GM12878 (cell line): Measurements from ENCODE around the gene TMEM126A. TPM values are rescaled to one million over a fixed set of nuclear protein-coding genes. Genes with fewer than 3 reads are reported as not detected.

Experiments used
- ATAC-seq: fragments of 200-7000 bp; cut with Tn5 transposase; 3 replicates; pipeline ENCODE4 v1.9.1; 2020; ENCODE audit warnings: mild to moderate bottlenecking, moderate library complexity
- BruUV-seq: library from RNA; stranded (reverse); fragments of 400-500 nt; replicated peaks from 2 replicates; lab custom pipeline; 2021; lab: Mats Ljungman, UMichigan
- CTCF ChIA-PET: fragments of 300-600 bp; sonication (Branson Sonifier 250); formaldehyde crosslinking; extraction: SDS; loops from one replicate; lab custom pipeline; 2021; ENCODE audit warnings: inconsistent platforms; lab: Yijun Ruan, JAX
- POLR2A ChIA-PET: fragments of 350-600 bp; formaldehyde crosslinking; extraction: SDS; loops from one replicate; lab custom pipeline; 2021; ENCODE audit warnings: inconsistent platforms; lab: Charles Lee
- RAD21 ChIA-PET: fragments of 300-600 bp; sonication (Branson Sonifier 250); formaldehyde crosslinking; loops from one replicate; lab custom pipeline; 2023; ENCODE audit warnings: antibody characterized with exemption; ENCODE audit not compliant: unreplicated experiment; lab: Charles Lee
- SMC1A ChIA-PET: fragments of 300-600 bp; sonication (Branson Sonifier 250); formaldehyde crosslinking; loops from one replicate; lab custom pipeline; 2023; ENCODE audit not compliant: unreplicated experiment, uncharacterized antibody; lab: Charles Lee
- DNase-seq: peaks from one replicate; pipeline ENCODE4 v3.0.0-alpha.2; 2011; ENCODE audit warnings: low read depth, low spot score
- FAIRE-seq: peaks from 3 replicates; lab custom pipeline; 2011; peaks lifted over from hg19 to GRCh38; lab: Jason Lieb, UNC
- H2AFZ ChIP-seq: 2 replicates; pipeline ENCODE4 v1.6.0; 2011; ENCODE audit warnings: low read depth, low read length, control low read depth; ENCODE audit not compliant: control insufficient read depth
- H3K27ac ChIP-seq: 2 replicates; pipeline ENCODE4 v1.5.1; 2011; ENCODE audit warnings: control low read depth; ENCODE audit not compliant: control insufficient read depth, insufficient read depth
- H3K27me3 ChIP-seq, 2 experiments: replicated peaks in 1 of 2; 2 replicates each; pipeline versions ENCODE4 v1.6.0 to v1.6.1; 2011; ENCODE audit warnings: low read length in 1 of 2; ENCODE audit not compliant: control insufficient read depth in 2 of 2, insufficient read depth in 2 of 2
- H3K36me3 ChIP-seq, 2 experiments: 2 replicates each; pipeline ENCODE4 v1.5.1; 2011; ENCODE audit warnings: low read length in 1 of 2; ENCODE audit not compliant: control insufficient read depth in 2 of 2, insufficient read depth in 2 of 2
- H3K4me1 ChIP-seq: 2 replicates; pipeline ENCODE4 v1.6.1; 2011; ENCODE audit warnings: mild to moderate bottlenecking, low read length, moderate library complexity, mixed read lengths; ENCODE audit not compliant: control insufficient read depth, insufficient read depth
- H3K4me2 ChIP-seq: 2 replicates; pipeline ENCODE4 v1.6.0; 2011; ENCODE audit warnings: control low read depth; ENCODE audit not compliant: control insufficient read depth, insufficient read depth
- H3K4me3 ChIP-seq: fragments of 200-600 bp; sonication (generic); 2 replicates; pipeline ENCODE4 v1.5.1; 2016
- H3K79me2 ChIP-seq: 2 replicates; pipeline ENCODE4 v1.6.0; 2011; ENCODE audit warnings: low read length; ENCODE audit not compliant: control insufficient read depth, insufficient read depth
- H3K9ac ChIP-seq: 2 replicates; pipeline ENCODE4 v1.8.0; 2011; ENCODE audit warnings: low read length, control low read depth, mixed read lengths; ENCODE audit not compliant: control insufficient read depth, insufficient read depth
- H3K9me3 ChIP-seq: replicated peaks from 3 replicates; pipeline ENCODE4 v1.5.1; 2011; ENCODE audit warnings: mild to moderate bottlenecking, low read length; ENCODE audit not compliant: control insufficient read depth, insufficient read depth
- H4K20me1 ChIP-seq: 2 replicates; pipeline ENCODE4 v1.6.0; 2011; ENCODE audit not compliant: control insufficient read depth, insufficient read depth
- POU2F2 ChIP-seq: IDR thresholded peaks from 3 replicates; pipeline ENCODE4 v1.6.1; 2011; ENCODE audit warnings: low read depth, mild to moderate bottlenecking, low read length, borderline replicate concordance
- USF2 ChIP-seq: IDR thresholded peaks from 2 replicates; pipeline ENCODE4 v1.6.1; 2011; ENCODE audit warnings: low read depth, low read length, improper control_type of control experiment, borderline replicate concordance
- WGBS: methylation state at CpG from one replicate; pipeline ENCODE4 v1.1.6; 2016; ENCODE audit warnings: low lambda C conversion rate; ENCODE audit not compliant: insufficient replicate concordance, insufficient coverage; ENCODE audit errors: missing lambda C conversion rate; 5-methylcytosine and 5-hydroxymethylcytosine counted together
- in situ Hi-C: fragments of 300-500 bp; cut with MboI; formaldehyde crosslinking; loops from 9 replicates; pipeline ENCODE4 v1.14.3; 2018; ENCODE audit warnings: mixed read lengths
- intact Hi-C: fragments of 100-400 bp; cut with micrococcal nuclease; formaldehyde crosslinking; loops from one replicate; pipeline ENCODE4 v1.14.2; 2022; ENCODE audit not compliant: unreplicated experiment
- polyA plus RNA-seq, 11 experiments: library from polyadenylated mRNA; depleted of rRNA in 4 of 11; unstranded in 6 of 11; stranded (reverse) in 5 of 11; fragments of >200 nt; fragmentation: Nextera tagmentation in 4 of 11; fragmentation: Illumina TruSeq in 1 of 11; extraction: Ambion mirVana in 4 of 11; extraction: Trizol in 1 of 11; gene quantifications; 1 replicate in 1 of 11; 2 replicates in 10 of 11; pipeline versions ENCODE4 v1.2.1 to v1.2.3, GENCODE V29; 2011 to 2016; ENCODE audit warnings: inconsistent platforms in 2 of 11, missing spikeins in 2 of 11, low read depth in 1 of 11
- total RNA-seq, 4 experiments: library from RNA; depleted of rRNA in 3 of 4; stranded (reverse); fragments of >200 nt in 3 of 4; fragmentation: Illumina TruSeq in 1 of 4; extraction: Trizol in 1 of 4; gene quantifications; 2 replicates each; pipeline versions ENCODE4 v1.2.1 to v1.2.3, GENCODE V29; 2013 to 2021

Gene TMEM126A
- total and polyA plus RNA-seq, 10 of the 15 experiments (the other 5 are each of a cell fraction or from before 2014, with no cell fraction given) = 38.6 to 208 (median 71.7) TPM

- 0 out of 4 replicates have a peak, but pooled peaks cover 0 to 3% of the 10 kb centered on the region in 2 experiments for H3K27me3 ChIP-seq
- intact Hi-C loops = no loop called here
- no peaks in the 10 kb centered on the region; the same call in 2 of the 3 replicates for H3K9me3 ChIP-seq
- no peak overlapping the region for H3K27ac ChIP-seq
- peak; percentile 56; the same call in 1 of the 3 replicates for TF ChIP-seq POU2F2
- no peak for TF ChIP-seq USF2
- RAD21 ChIA-PET = interaction anchor here (0.7 to 0.9 kb wide), 3 partner anchors 19 to 97 kb away, joined by 3 to 5 read pairs (median 3); no protein-coding TSS in a partner anchor
- no TSS peak for BruUV-seq
- H3K4me2 ChIP-seq = no peak overlapping the region
- no peak for DNase-seq
- WGBS = 95% methylated on average over 1 of the region's 1 CpG
- H3K9ac ChIP-seq = no peak overlapping the region
- no peaks in the 10 kb centered on the region for H3K36me3 ChIP-seq
- in situ Hi-C loops = no loop called here
- peak; percentile 25 for ATAC-seq
- POLR2A ChIA-PET = interaction anchor here (1.4 kb wide), 1 partner anchor 33 kb away, joined by 4 read pairs; the partner anchor contains the start of gene TMEM126A
- CTCF ChIA-PET = interaction anchor here (0.9 to 3.4 kb wide), 4 partner anchors 9 to 27 kb away, joined by 3 to 8 read pairs (median 6); no protein-coding TSS in a partner anchor
- H3K4me3 ChIP-seq = no peak overlapping the region
- H3K79me2 ChIP-seq = no peaks in the 10 kb centered on the region
- no peak overlapping the region for H2AFZ ChIP-seq
- no peak for FAIRE-seq
- no peaks in the 10 kb centered on the region for H4K20me1 ChIP-seq
- SMC1A ChIA-PET = interaction anchor here (1.0 to 1.9 kb wide), 6 partner anchors 8 to 55 kb away, joined by 3 to 10 read pairs (median 3); partner anchors contain the start of gene TMEM126A
- peaks cover 5% of the 10 kb centered on the region; the same call in 1 of the 2 replicates for H3K4me1 ChIP-seq
Measured at GRCh38 chr11:85680897-85681296, 33.1 kb downstream of the TMEM126A start.
